ENCODE data around the gene SCO2. TPM values are rescaled to one million over a fixed set of nuclear protein-coding genes. Genes with fewer than 3 reads are reported as not detected.

Gene SCO2
- total and polyA plus RNA-seq, 2 of the 13 experiments (the other 11 are each of a cell fraction or from before 2014, with no cell fraction given): 0.32 to 3.7 TPM

DNA sequence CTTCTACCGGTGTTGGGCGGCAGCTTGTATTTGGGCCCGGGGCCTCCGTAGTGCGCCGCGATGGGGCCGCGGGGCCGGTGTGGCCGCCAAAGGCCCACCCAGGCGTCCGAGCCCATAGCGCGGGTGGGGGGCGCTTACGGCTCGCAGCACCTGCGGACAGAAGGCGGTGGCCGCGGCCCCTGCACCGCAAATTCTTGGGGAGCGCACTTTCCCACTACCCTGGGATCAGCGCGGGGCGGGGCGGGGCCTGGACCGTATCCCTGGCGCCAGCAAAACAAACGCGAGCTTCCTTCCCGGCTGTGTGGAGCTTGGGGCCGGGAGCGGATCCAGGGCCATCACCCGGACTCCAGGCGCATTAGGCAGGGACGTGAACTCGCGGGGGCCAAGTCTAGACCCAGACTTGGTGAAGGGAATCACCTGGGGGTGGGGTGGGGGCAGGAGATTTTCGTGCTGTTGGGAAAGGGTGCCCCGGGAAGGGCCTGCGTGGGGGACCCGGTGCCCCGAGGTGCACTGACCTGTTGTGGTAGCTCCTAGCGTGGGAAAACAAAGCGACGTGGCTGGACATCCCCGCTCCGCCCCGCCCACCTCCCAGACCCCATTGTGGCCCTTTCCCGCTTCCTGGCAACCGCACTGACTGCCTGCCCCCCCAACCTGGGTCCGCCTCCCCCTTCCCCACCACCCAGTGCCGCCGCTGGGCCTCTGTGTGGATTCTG lies 6.7 kb upstream of the SCO2 start (continued):
- TF ChIP-seq, protein P1, sequence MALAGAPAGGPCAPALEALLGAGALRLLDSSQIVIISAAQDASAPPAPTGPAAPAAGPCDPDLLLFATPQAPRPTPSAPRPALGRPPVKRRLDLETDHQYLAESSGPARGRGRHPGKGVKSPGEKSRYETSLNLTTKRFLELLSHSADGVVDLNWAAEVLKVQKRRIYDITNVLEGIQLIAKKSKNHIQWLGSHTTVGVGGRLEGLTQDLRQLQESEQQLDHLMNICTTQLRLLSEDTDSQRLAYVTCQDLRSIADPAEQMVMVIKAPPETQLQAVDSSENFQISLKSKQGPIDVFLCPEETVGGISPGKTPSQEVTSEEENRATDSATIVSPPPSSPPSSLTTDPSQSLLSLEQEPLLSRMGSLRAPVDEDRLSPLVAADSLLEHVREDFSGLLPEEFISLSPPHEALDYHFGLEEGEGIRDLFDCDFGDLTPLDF (CRISPR knock-in tag; IDR thresholded peaks at IDR 0.05): no peak
- TF ChIP-seq, protein P2, sequence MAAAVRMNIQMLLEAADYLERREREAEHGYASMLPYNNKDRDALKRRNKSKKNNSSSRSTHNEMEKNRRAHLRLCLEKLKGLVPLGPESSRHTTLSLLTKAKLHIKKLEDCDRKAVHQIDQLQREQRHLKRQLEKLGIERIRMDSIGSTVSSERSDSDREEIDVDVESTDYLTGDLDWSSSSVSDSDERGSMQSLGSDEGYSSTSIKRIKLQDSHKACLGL (CRISPR knock-in tag; IDR thresholded peaks at IDR 0.05): no peak
- TF ChIP-seq, protein P3, sequence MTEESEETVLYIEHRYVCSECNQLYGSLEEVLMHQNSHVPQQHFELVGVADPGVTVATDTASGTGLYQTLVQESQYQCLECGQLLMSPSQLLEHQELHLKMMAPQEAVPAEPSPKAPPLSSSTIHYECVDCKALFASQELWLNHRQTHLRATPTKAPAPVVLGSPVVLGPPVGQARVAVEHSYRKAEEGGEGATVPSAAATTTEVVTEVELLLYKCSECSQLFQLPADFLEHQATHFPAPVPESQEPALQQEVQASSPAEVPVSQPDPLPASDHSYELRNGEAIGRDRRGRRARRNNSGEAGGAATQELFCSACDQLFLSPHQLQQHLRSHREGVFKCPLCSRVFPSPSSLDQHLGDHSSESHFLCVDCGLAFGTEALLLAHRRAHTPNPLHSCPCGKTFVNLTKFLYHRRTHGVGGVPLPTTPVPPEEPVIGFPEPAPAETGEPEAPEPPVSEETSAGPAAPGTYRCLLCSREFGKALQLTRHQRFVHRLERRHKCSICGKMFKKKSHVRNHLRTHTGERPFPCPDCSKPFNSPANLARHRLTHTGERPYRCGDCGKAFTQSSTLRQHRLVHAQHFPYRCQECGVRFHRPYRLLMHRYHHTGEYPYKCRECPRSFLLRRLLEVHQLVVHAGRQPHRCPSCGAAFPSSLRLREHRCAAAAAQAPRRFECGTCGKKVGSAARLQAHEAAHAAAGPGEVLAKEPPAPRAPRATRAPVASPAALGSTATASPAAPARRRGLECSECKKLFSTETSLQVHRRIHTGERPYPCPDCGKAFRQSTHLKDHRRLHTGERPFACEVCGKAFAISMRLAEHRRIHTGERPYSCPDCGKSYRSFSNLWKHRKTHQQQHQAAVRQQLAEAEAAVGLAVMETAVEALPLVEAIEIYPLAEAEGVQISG (CRISPR knock-in tag; IDR thresholded peaks at IDR 0.05): peak; percentile 16; the same call in 1 of the 2 replicates
- TF ChIP-seq, protein P4, sequence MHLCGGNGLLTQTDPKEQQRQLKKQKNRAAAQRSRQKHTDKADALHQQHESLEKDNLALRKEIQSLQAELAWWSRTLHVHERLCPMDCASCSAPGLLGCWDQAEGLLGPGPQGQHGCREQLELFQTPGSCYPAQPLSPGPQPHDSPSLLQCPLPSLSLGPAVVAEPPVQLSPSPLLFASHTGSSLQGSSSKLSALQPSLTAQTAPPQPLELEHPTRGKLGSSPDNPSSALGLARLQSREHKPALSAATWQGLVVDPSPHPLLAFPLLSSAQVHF (CRISPR knock-in tag; IDR thresholded peaks at IDR 0.05): no peak
- no peak for TF ChIP-seq RNF2 (conservative IDR thresholded peaks at IDR 0.05; ENCODE audit: low read depth)
- TF ChIP-seq NFIC (IDR thresholded peaks at IDR 0.05; ENCODE audit: low read length): no peak
- TF ChIP-seq ZNF777 (CRISPR knock-in tag; IDR thresholded peaks at IDR 0.05): no peak
- no peak for TF ChIP-seq TP53 (CRISPR knock-in tag; conservative IDR thresholded peaks at IDR 0.05)
- TF ChIP-seq, protein P5, sequence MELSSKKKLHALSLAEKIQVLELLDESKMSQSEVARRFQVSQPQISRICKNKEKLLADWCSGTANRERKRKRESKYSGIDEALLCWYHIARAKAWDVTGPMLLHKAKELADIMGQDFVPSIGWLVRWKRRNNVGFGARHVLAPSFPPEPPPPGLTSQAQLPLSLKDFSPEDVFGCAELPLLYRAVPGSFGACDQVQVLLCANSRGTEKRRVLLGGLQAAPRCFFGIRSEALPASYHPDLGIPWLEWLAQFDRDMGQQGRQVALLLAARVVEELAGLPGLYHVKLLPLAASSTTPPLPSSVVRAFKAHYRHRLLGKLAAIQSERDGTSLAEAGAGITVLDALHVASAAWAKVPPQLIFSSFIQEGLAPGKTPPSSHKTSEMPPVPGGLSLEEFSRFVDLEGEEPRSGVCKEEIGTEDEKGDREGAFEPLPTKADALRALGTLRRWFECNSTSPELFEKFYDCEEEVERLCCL (CRISPR knock-in tag; IDR thresholded peaks at IDR 0.05; ENCODE audit: borderline replicate concordance): no peak
- TF ChIP-seq ZNF317 (CRISPR knock-in tag; IDR thresholded peaks at IDR 0.05): no peak
- TF ChIP-seq TARDBP (CRISPR knock-in tag; IDR thresholded peaks at IDR 0.05): peak; percentile 37; the same call in 1 of the 2 replicates
- no peak for TF ChIP-seq ZMYM2 (CRISPR knock-in tag; IDR thresholded peaks at IDR 0.05)
- TF ChIP-seq ZNF878 (CRISPR knock-in tag; IDR thresholded peaks at IDR 0.05): no peak
- TF ChIP-seq, protein P6, sequence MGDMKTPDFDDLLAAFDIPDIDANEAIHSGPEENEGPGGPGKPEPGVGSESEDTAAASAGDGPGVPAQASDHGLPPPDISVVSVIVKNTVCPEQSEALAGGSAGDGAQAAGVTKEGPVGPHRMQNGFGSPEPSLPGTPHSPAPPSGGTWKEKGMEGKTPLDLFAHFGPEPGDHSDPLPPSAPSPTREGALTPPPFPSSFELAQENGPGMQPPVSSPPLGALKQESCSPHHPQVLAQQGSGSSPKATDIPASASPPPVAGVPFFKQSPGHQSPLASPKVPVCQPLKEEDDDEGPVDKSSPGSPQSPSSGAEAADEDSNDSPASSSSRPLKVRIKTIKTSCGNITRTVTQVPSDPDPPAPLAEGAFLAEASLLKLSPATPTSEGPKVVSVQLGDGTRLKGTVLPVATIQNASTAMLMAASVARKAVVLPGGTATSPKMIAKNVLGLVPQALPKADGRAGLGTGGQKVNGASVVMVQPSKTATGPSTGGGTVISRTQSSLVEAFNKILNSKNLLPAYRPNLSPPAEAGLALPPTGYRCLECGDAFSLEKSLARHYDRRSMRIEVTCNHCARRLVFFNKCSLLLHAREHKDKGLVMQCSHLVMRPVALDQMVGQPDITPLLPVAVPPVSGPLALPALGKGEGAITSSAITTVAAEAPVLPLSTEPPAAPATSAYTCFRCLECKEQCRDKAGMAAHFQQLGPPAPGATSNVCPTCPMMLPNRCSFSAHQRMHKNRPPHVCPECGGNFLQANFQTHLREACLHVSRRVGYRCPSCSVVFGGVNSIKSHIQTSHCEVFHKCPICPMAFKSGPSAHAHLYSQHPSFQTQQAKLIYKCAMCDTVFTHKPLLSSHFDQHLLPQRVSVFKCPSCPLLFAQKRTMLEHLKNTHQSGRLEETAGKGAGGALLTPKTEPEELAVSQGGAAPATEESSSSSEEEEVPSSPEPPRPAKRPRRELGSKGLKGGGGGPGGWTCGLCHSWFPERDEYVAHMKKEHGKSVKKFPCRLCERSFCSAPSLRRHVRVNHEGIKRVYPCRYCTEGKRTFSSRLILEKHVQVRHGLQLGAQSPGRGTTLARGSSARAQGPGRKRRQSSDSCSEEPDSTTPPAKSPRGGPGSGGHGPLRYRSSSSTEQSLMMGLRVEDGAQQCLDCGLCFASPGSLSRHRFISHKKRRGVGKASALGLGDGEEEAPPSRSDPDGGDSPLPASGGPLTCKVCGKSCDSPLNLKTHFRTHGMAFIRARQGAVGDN (CRISPR knock-in tag; IDR thresholded peaks at IDR 0.05): peak; percentile 59
- 0 out of 2 replicates have a peak, but pooled peaks have one; percentile 59 for TF ChIP-seq PCBP1 (IDR thresholded peaks at IDR 0.05; ENCODE audit: borderline replicate concordance, low read depth, low read length)
- TF ChIP-seq HOXA9 (CRISPR knock-in tag; IDR thresholded peaks at IDR 0.05; ENCODE audit: borderline replicate concordance): no peak

Data from HepG2 (cell line).